HEK293T (cell line): Measurements from ENCODE around the gene DDX56.
"Not testable (repeated sequence)": the region's sequence is repeated elsewhere in the genome, so short reads cannot be mapped to it uniquely, and the experiment has no call there.

Experiments
- CTCF ChIA-PET: fragments of 350-600 bp; formaldehyde crosslinking; extraction: SDS; loops from one replicate; lab custom pipeline; 2021; ENCODE audit warnings: antibody characterized with exemption, inconsistent platforms; lab: Yijun Ruan, JAX
- POLR2A ChIA-PET: fragments of 350-600 bp; formaldehyde crosslinking; extraction: SDS; loops from one replicate; lab custom pipeline; 2020; ENCODE audit warnings: antibody characterized with exemption, inconsistent platforms; lab: Yijun Ruan, JAX
- DNase-seq: peaks from one replicate; pipeline ENCODE4 v3.0.0; 2012; ENCODE audit warnings: mixed read lengths; ENCODE audit errors: extremely low spot score
- ARNT ChIP-seq: fragments of 450-650 bp; IDR thresholded peaks from 2 replicates; pipeline ENCODE4 v1.6.1; 2017; ENCODE audit warnings: mild to moderate bottlenecking
- BHLHE40 ChIP-seq: fragments of 450-650 bp; IDR thresholded peaks from 2 replicates; pipeline ENCODE4 v1.6.1; 2016; ENCODE audit warnings: mild to moderate bottlenecking, moderate library complexity, borderline replicate concordance
- CTBP1 ChIP-seq: fragments of 450-650 bp; IDR thresholded peaks from 2 replicates; pipeline ENCODE4 v1.6.1; 2016; ENCODE audit warnings: borderline replicate concordance
- ELF4 ChIP-seq: fragments of 450-650 bp; IDR thresholded peaks from 2 replicates; pipeline ENCODE4 v1.6.1; 2017; ENCODE audit warnings: antibody characterized with exemption
- FOXA1 ChIP-seq: fragments of 450-650 bp; IDR thresholded peaks from 2 replicates; pipeline ENCODE4 v1.6.1; 2016; ENCODE audit warnings: mild to moderate bottlenecking
- FOXK2 ChIP-seq: fragments of 450-650 bp; IDR thresholded peaks from 2 replicates; pipeline ENCODE4 v1.6.1; 2016; ENCODE audit warnings: mild to moderate bottlenecking
- FOXM1 ChIP-seq: fragments of 450-650 bp; IDR thresholded peaks from 2 replicates; pipeline ENCODE4 v1.6.1; 2017; ENCODE audit warnings: mild to moderate bottlenecking, borderline replicate concordance
- HDGF ChIP-seq: fragments of 450-650 bp; IDR thresholded peaks from 2 replicates; pipeline ENCODE4 v1.6.1; 2017; ENCODE audit warnings: antibody characterized with exemption, borderline replicate concordance
- L3MBTL2 ChIP-seq: fragments of 450-650 bp; conservative IDR thresholded peaks from 2 replicates; pipeline ENCODE4 v1.6.1; 2016; ENCODE audit warnings: mild to moderate bottlenecking
- LEF1 ChIP-seq: fragments of 450-650 bp; IDR thresholded peaks from 2 replicates; pipeline ENCODE4 v1.6.1; 2017; ENCODE audit warnings: mild to moderate bottlenecking, borderline replicate concordance
- NFRKB ChIP-seq: fragments of 450-650 bp; IDR thresholded peaks from 2 replicates; pipeline ENCODE4 v1.6.1; 2016; ENCODE audit warnings: mild to moderate bottlenecking, moderate library complexity
- SP1 ChIP-seq: fragments of 450-650 bp; IDR thresholded peaks from 2 replicates; pipeline ENCODE4 v1.6.1; 2017
- SUZ12 ChIP-seq: fragments of 450-650 bp; IDR thresholded peaks from 2 replicates; pipeline ENCODE4 v1.6.1; 2016; ENCODE audit warnings: mild to moderate bottlenecking
- TARDBP ChIP-seq: fragments of 450-650 bp; IDR thresholded peaks from 2 replicates; pipeline ENCODE4 v1.6.1; 2016
- ZNF384 ChIP-seq: fragments of 450-650 bp; IDR thresholded peaks from 2 replicates; pipeline ENCODE4 v1.6.1; 2016
- TF ChIP-seq, protein P1 (sequence below): fragments of 450-650 bp; IDR thresholded peaks from 2 replicates; pipeline ENCODE4 v1.6.1; 2016

The DDX56 gene

DNA sequence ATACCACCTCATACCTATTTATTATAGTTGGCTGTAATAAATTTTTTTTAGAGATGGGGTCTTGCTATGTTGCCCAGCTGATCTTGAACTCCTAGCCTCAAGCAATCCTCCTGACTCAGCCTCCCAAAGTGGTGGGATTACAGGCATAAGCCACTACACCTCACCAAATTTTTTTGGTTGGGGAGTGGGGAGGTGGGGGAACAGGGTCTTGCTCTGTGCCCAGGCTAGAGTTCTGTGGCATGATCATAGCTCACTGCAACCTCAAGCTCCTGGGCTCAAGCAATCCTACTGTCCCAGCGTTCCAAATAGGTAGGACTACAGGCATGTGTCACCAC, 28.8 kb upstream of the DDX56 start:
- no peak for TF ChIP-seq ZNF384
- POLR2A ChIA-PET, result no interaction called here

DNA sequence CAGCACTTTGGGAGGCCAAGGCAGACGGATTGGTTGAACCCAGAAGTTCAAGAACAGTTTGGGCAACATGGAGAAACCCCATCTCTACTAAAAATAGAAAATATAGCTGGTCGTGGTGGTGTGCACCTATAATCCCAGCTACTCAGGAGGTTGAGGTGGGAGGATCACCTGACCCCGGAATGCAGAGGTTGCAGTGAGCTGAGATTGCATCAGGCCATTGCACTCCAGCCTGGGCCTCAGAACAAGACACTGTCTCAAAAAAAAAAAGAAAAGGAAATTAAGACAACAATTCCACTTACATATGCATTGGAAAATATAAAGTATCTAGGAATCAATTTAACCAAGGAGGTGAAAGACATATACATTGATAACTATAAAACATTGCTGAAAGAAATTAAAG, 25.5 kb upstream of the DDX56 start:
- POLR2A ChIA-PET, result no interaction called here
- CTCF ChIA-PET, result interaction anchor here (0.7 to 1.6 kb wide), 2 partner anchors 11 to 514 kb away, joined by 3 to 6 read pairs; no protein-coding TSS in a partner anchor
- no peak for TF ChIP-seq TARDBP
- TF ChIP-seq FOXM1, result no peak
- no peak for TF ChIP-seq ELF4
- no peak for TF ChIP-seq SUZ12
- TF ChIP-seq NFRKB, result no peak
- no peak for TF ChIP-seq BHLHE40
- no peak for TF ChIP-seq CTBP1
- no peak for TF ChIP-seq FOXK2
- no peak for TF ChIP-seq SP1
- no peak for TF ChIP-seq FOXA1
- no peak for TF ChIP-seq ZNF384
- TF ChIP-seq LEF1, result no peak
- no peak for DNase-seq

More for the DNA sequence above, 28.8 kb upstream of the DDX56 start:
- no peak for DNase-seq
- CTCF ChIA-PET, result no interaction called here

DNA sequence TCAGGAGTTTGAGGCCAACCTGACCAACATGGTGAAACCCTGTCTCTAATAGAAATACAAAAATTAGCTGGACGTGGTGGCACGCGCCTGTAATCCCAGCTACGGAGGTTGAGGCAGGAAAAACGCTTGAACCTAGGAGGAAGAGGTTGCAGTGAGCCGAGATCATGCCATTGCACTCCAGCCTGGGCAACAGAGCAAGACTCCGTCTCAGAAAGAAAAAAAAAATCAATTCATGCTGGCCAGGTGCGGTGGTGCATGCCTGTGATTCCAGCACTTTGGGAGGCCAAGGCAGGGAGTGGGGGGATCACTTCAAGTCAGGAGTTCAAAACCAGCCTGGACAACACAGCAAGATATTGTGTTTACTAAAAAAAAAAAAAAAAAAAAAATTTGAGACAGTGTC, 23.5 kb upstream of the DDX56 start:
- DNase-seq, POLR2A ChIA-PET, CTCF ChIA-PET: not testable (repeated sequence)

DNA sequence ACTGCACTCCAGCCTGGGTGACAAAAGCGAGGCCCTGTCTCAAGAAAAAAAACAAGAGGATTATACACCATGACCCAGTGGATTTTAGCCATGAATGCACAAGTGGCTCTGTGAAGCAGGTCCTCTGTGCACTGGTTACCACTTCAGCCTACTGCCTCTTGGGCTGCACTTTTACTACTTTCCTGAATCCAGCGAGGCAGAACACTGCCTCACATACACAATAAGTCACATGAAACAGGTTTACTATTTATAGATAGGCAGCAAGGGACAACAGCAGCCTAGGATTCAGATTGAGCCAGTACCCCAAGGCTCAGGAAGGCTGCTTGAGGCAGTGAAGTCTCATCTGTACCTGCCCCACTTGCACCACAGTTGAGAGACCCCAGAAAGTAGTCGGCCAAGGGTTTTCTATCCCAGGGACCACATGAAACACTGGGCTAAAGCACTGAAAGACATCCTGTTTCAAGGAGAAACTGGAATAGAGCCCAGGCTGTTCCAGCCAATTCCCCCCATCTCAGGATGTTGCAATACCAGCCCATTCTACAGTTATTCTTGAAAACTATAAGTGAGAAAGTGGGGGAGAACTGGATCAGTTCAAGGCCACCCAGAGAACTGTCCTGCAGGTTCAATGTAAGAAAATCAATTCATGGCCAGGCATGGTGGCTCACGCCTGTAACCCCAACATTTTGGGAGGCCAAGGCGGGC, 22.4 kb upstream of the DDX56 start:
- ChIA-PET CTCF (interaction anchor here (0.8 kb wide), 1 partner anchor 19 kb away, joined by 4 read pairs; no protein-coding TSS in a partner anchor), POLR2A (interaction anchor here (1.0 to 1.4 kb wide), 2 partner anchors 11 to 14 kb away, joined by 3 to 5 read pairs; partner anchors contain the start of genes OGDH and TMED4)
- TF ChIP-seq ARNT, result no peak
- no peak for TF ChIP-seq L3MBTL2
- TF ChIP-seq FOXM1, result no peak
- TF ChIP-seq, protein P1, sequence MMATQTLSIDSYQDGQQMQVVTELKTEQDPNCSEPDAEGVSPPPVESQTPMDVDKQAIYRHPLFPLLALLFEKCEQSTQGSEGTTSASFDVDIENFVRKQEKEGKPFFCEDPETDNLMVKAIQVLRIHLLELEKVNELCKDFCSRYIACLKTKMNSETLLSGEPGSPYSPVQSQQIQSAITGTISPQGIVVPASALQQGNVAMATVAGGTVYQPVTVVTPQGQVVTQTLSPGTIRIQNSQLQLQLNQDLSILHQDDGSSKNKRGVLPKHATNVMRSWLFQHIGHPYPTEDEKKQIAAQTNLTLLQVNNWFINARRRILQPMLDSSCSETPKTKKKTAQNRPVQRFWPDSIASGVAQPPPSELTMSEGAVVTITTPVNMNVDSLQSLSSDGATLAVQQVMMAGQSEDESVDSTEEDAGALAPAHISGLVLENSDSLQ, result no peak
- TF ChIP-seq NFRKB, result no peak
- no peak for TF ChIP-seq LEF1
- no peak for TF ChIP-seq CTBP1
- TF ChIP-seq FOXK2, result no peak
- no peak for TF ChIP-seq HDGF
- no peak for TF ChIP-seq ZNF384
- no peak for TF ChIP-seq TARDBP
- no peak for TF ChIP-seq SP1
- TF ChIP-seq BHLHE40, result no peak
- TF ChIP-seq SUZ12, result no peak
- TF ChIP-seq ELF4, result no peak
- no peak for DNase-seq

DNA sequence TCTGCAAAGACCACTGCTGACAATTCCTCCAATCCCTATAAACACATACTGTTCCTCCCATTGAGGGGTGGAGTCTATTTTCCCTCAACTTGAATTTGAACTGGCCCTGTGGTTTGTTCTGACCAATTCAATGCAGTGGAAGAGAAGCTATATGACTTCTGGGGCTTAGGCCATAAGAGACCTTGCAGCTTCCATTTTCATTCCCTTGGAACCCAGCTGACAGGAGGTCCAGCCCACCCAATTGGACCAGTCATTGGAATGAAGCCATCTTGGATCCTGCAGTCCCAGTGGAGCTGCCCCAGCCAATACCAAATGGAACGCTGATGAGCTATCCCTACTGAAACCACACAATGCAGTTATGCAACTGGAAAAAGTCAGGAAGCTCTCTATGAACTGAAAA, 17.2 kb upstream of the DDX56 start:
- ChIA-PET POLR2A (interaction anchor here (1.1 to 2.8 kb wide), 4 partner anchors 9 to 257 kb away, joined by 4 to 12 read pairs (median 6); partner anchors contain the start of genes DDX56, H2AZ2, OGDH and TMED4), CTCF (interaction anchor here (0.6 kb wide), 1 partner anchor 9 kb away, joined by 3 read pairs; no protein-coding TSS in a partner anchor)
- TF ChIP-seq HDGF (no peak), CTBP1 (no peak), SP1 (no peak), NFRKB (no peak), TARDBP (no peak), FOXK2 (no peak)
- no peak for DNase-seq

DNA sequence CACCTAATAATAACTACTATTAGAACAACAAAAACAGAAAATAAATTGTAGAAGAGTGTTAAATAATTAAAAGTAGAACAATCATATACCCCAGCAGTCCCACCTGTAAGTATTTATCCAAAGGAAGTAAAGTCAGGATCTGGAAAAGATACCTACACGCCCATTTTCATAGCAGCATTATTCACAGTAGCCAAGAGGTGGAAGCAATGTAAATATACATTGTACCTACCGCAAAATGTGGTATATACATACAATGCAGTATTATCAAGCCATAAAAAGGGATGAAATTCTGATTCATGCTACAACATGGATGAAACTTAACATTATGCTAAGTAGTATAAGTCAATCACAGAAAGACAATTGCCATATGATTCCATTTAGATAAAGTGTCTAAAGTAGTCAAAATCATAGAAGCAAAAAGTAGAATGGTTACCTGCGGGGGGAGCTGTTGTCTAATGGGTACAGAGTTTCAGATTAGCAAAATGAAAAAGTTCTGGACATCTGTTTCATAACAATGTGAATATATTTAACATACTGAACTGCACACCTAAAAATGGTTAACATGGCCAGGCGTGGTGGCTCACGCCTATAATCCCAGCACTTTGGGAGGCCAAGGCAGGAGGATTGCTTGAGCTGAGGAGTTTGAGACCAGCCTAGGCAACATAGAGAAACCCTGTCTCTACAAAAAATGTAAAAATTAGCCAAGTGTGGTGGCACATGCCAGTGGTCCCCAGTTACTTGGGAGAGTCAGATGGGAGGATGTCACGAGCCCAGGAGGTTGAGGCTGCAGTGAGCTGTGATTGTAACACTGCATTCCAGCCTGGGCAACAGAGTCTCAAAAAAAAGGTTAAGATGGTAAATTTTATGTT, 14.4 kb upstream of the DDX56 start:
- CTCF ChIA-PET, result interaction anchor here (0.6 to 1.2 kb wide), 6 partner anchors 11 to 259 kb away, joined by 3 to 7 read pairs (median 4); partner anchors contain the start of genes DDX56 and OGDH
- POLR2A ChIA-PET, result interaction anchor here (1.0 to 1.4 kb wide), 3 partner anchors 14 to 259 kb away, joined by 3 read pairs; partner anchors contain the start of genes DDX56 and OGDH
- DNase-seq, result no peak
- TF ChIP-seq SP1 (no peak), LEF1 (no peak), ARNT (no peak), HDGF (no peak), SUZ12 (no peak), ELF4 (no peak), BHLHE40 (no peak), CTBP1 (no peak), L3MBTL2 (no peak), FOXA1 (no peak), TARDBP (no peak), FOXM1 (no peak), NFRKB (no peak), ZNF384 (no peak), FOXK2 (no peak)
- TF ChIP-seq, protein P1, result no peak
